CD4-positive, alpha-beta T cell treated with Interleukin-17A for 4 hours (primary cell): ENCODE measurements around the gene LCN1.

Experiments
- DNase-seq: peaks from one replicate; pipeline ENCODE4 v3.0.0-alpha.2; 2020; ENCODE audit warnings: mixed read lengths

Gene LCN1

DNA sequence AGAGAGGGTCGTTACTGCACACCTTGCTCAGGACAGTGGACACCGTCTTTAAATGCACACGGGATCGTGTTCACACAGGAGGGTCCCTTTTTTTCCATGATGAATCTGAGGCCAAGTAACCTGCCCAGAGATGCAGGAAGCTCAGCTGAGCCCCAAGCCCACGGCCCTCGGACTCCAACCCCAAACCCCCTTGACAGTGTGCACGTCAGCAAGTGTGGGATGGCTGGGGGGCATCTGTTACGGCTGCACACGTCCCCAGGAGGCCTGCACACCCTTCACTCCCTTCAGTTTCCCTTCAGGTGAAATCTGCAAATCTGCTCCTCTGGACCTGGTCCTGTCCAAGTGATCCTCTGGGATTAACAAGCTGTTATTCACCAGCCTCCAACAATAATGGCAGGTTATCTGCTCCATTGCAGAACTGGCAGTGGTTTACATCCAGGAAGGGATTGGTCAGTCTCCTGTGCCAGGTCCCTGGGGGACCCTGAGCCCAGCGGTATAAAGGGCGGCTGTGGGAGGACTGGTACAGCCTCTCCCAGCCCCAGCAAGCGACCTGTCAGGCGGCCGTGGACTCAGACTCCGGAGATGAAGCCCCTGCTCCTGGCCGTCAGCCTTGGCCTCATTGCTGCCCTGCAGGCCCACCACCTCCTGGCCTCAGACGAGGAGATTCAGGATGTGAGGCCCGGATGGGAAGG, at the start of gene LCN1:
TSS of gene LCN1 (plus strand) at position 525 of the 692 bp plus-strand sequence. CDS start at position 583, 58 bp downstream.
- no peak for DNase-seq

GRCh38 chr9:135471791-135472640, 49.2 kb upstream of the LCN1 start:
- no peak for DNase-seq

- no peak for DNase-seq
Observed at GRCh38 chr9:135473972-135474543, 47.2 kb upstream of the LCN1 start.

DNA sequence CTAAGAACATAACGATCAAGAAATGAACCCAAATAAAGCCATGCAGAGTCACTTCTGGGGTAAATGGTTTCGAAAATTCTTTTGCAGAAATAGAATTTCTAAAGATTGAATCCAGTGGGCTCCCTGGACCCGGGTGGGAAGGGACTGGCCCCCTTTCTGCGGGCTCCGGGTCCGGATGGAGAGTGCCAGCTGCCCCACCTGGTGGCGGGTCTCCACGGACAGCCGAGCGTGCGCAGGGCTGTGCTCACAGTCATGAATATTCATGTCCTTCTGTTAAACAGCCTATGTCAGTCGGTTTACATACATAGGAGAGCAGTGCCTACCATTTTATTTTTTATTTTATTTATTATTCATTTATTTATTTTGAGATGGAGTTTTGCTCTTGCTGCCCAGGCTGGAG, 46.3 kb upstream of the LCN1 start:
- DNase-seq, result peak; percentile 32

DNA sequence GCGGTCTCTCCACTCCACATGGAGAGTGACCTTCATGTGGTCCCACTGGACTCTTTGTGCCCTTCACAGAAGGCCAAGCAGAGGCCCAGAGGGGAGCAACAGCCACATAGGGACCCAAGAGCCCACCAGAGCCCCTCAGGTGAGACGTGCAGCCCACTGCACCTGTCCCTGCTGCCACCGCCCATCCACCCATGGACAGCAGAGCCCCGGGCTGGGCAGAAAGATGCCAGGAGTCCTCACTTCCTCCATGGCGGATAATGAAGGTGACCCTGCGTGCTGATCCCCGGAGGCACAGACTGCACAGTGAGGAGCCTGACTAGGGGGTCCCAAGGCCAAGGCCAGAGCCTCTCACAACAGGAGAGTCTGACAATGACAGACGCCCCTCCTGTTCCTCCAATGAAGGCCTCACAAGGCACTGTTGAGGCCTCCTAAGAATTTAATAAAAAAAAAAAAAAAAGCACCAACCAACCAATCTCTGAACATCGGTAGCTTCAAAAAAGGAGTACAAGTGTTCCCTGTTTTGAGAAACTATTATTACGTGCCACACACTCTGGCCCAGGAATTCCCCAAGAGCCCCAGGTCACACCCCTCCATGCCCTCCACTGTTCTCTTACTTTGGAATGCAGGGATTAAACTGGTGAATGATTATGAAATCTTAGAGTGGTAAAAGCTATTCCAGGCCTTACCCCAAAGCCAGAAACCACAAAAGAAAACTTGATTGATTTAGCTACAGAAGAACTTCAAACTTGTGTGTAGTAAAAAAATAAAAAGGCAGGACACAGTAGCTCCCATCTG, 44.5 kb upstream of the LCN1 start:
- DNase-seq, result no peak

GRCh38 chr9:135478191-135478590, 43.0 kb upstream of the LCN1 start:
- DNase-seq, result no peak

GRCh38 chr9:135478829-135479468, 42.3 kb upstream of the LCN1 start:
- peak; percentile 20 for DNase-seq

GRCh38 chr9:135479469-135480052, 41.7 kb upstream of the LCN1 start, which contains the start of gene PPP1R26:
Gene PPP1R26, plus strand, starts transcription at chr9:135479782. Its CDS starts 4,729 bp downstream, at chr9:135484511.
- no peak for DNase-seq

- DNase-seq, result peak; percentile 15
Observed at GRCh38 chr9:135480071-135480939, 40.9 kb upstream of the LCN1 start.

DNA sequence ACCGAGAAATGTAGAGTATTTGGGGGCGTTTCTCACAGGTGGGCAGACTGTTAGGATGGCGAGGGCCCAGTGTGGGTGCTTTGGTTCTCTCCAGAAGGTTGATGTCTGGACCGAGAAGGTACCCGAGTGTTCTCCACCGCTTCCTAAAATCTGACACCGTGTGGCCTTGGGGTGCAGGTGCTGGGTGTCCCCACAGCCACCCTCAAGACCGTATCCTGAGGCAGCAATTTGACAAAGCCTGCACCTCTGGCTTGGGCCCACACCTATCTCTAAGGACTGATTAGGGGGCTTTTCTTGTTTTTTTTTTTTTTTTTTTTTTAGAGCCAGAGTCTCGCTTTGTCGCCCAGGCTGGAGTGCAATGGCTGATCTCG, 40.3 kb upstream of the LCN1 start:
- no peak for DNase-seq

DNA sequence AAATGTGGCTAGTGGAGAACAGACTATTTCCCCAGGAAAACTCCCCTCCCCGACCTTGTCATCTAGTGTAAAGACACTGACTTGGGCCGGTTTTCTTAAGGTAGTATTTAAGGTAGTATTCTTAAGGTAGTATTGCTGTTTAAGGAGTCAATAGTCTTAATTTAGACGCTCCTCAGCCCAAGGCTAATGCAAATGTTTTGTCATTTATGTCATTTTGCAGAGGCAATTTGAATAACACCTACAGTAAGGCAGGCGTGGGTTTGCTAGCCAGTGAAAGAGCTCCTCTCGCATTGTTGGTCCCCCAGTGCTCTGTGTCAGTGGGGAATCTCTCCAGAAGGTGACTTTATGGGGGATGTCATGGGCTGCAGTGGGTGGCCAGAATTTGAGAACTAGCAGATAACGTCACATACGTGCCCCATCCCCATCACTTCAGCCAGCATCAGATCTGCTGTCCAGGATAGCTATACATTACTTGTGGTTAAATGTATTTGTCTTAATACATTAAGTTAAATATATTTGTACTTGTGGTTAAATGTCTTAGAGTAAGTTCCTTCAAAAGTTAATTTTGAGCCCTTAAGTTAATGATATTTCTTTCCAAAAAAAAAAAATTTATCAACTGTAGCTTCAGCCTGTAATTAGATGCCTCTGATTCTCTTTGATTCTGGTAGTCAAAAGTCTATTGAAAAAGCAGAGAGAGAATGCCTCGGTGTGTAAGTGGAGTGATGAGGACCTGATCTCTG, 39.1 kb upstream of the LCN1 start:
- DNase-seq, result no peak

- DNase-seq, result no peak
Observed at GRCh38 chr9:135484460-135485277, 36.6 kb upstream of the LCN1 start.

DNA sequence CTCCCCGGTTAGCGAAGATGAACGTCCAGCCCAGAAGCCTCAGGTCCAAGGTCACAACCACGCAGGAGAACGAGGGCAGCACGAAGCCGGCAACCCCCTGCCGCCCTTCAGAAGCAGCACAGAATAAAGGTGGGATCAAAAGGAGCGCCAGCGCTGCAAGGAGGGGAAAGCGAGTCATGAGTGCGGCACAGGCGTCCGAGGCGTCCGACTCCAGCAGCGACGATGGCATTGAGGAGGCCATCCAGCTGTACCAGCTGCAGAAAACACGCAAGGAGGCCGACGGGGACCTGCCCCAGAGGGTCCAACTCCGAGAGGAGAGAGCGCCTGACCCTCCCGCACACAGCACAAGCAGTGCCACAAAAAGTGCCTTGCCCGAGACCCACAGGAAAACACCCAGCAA, 35.9 kb upstream of the LCN1 start:
- no peak for DNase-seq

GRCh38 chr9:135485832-135486231, 35.4 kb upstream of the LCN1 start:
- no peak for DNase-seq

DNA sequence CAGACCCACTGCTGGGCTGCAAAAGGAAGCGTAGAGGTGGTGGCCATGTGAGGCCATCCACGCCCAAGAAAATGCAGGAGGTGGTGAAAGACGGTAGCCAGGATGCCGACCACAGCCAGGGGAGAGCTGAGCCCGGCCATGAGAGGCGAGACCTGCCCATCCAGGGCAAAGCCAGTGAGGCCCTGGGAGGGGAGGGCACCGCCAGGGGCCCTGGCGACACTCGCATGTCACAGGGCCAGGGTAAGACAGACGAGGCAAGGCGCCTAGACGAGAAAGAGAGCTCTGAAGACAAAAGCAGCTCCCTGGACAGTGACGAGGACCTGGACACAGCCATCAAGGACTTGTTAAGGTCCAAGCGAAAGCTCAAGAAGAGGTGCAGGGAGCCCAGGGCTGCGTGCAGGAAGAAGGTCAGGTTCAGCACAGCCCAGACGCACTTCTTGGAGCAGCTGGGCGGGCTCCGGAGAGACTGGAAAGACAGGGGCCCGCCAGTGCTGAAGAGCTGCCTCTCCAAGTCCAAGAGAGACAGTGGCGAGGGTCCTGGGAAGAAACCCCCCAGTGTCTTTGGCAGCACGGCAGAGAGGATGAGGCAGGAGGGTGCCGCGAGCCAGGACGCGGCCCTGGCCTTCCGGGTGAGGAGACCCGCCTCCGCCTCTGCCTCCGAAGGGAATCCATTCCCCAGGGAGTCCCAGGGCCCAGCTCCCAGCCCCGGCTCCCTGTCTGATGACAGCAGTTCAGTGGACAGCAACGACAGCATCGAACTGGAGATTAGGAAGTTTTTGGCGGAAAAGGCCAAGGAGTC, 34.8 kb upstream of the LCN1 start:
- DNase-seq, result no peak

DNA sequence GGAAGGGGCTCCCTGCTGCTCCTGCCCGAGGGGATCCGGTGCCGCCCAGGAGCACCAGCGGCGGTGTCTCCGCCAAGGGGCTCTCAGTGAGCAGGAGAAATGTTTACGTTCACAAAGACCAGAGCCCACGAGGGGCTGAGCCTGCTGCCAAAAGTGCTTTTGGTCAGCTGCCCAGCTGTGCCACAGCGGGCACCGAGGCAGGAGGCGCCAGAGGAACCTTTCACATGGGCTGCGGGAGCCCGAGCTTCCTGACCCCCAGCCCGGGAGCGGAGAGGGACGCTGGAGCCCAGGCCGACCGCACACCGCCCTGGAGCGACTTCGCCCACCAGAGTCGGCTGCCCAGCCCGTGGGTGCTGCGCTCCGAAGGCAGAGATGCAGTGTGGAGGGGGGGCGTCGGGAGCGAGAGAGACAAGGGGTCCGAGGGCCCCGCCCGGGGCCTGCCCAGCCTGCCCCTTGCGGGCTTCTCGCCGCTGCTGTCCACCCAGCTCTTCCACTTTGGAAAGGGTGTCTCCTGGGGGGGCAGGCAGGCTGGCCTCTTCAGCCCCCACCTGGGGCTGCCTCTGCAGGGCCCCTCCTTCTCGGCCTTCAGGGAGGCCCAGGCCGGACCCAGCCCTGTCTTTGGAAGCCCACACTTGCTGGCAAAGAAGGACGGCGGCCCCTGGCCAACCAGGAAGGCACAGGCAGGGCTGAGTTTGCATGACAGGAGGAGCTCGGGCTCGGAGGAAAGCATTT, 33.8 kb upstream of the LCN1 start:
- no peak for DNase-seq

GRCh38 chr9:135488013-135488330, 33.3 kb upstream of the LCN1 start:
- no peak for DNase-seq

DNA sequence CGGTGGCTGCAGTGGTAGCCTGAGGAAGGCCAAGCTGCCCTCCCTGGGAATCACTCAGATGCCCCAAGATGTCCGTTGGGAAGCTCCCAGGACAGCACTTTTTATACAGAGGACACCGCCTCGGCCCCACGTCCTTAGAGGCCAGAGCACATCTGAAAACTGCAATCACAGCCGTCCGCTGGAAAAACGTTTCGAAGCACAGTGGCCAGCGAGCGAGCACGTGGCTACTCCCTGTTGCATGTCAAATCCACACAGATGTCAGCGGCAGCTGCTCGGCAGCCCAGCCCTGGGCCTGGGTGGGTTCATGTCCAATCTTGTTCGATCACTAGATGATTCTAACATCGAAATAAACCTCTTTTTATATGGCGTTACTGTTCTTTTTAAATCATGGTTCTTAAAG, 32.7 kb upstream of the LCN1 start:
- DNase-seq, result no peak
